Cardiac muscle cell (in vitro differentiated cells and primary cell): Measurements from ENCODE around the gene TAC3. TPM values are rescaled to one million over a fixed set of nuclear protein-coding genes. Genes with fewer than 3 reads are reported as not detected.

Experiments
- DNase-seq, 2 donors: peaks; one replicate each; pipeline versions ENCODE4 v3.0.0 to v3.0.0-alpha.2; 2010 to 2017; ENCODE audit warnings: low read depth in 1 of 2, low spot score in 1 of 2
- H3K27ac ChIP-seq: fragments of 200-600 bp; sonication (generic); 2 replicates; pipeline ENCODE4 v1.5.1; 2016
- H3K27me3 ChIP-seq: fragments of 200-600 bp; sonication (generic); 2 replicates; pipeline ENCODE4 v1.6.0; 2016; ENCODE audit warnings: control low read depth
- H3K36me3 ChIP-seq: fragments of 200-600 bp; sonication (generic); 2 replicates; pipeline ENCODE4 v1.5.1; 2016; ENCODE audit warnings: control low read depth
- H3K4me1 ChIP-seq: fragments of 200-600 bp; sonication (generic); 2 replicates; pipeline ENCODE4 v1.8.1; 2017; ENCODE audit warnings: low read depth, mild to moderate bottlenecking, mixed run types
- H3K4me3 ChIP-seq: fragments of 200-600 bp; sonication (generic); 2 replicates; pipeline ENCODE4 v1.5.1; 2016; ENCODE audit warnings: mild to moderate bottlenecking
- H3K9me3 ChIP-seq: fragments of 200-600 bp; sonication (generic); 2 replicates; pipeline ENCODE4 v1.5.1; 2017; ENCODE audit warnings: low read depth, mild to moderate bottlenecking, control low read depth
- CTCF ChIP-seq: IDR thresholded peaks from 2 replicates; pipeline ENCODE4 v1.5.1; 2012; ENCODE audit warnings: low read depth, mild to moderate bottlenecking, low read length
- polyA plus RNA-seq: library from polyadenylated mRNA; unstranded; fragments of >200 nt; fragmentation: Nextera tagmentation; extraction: Ambion mirVana; gene quantifications from 2 replicates; pipeline ENCODE4 v1.2.1, GENCODE V29; 2016
- total RNA-seq: library from RNA; depleted of rRNA; stranded (reverse); fragments of >200 nt; gene quantifications from 2 replicates; pipeline ENCODE4 v1.2.3, GENCODE V29; 2016

The TAC3 gene
- total and polyA plus RNA-seq, 2 experiments from 2014 or later: 3.5 to 5.7 TPM

- no peak overlapping the region for H3K4me3 ChIP-seq
- H3K9me3 ChIP-seq: no peaks in the 10 kb centered on the region
- H3K36me3 ChIP-seq: peaks cover 19% of the 10 kb centered on the region
- H3K27me3 ChIP-seq: no peaks in the 10 kb centered on the region
- peaks cover 3% of the 10 kb centered on the region for H3K4me1 ChIP-seq
- DNase-seq: no peak
- no peak for TF ChIP-seq CTCF
- H3K27ac ChIP-seq: no peak overlapping the region
Observed at GRCh38 chr12:56999456-56999855, 16.9 kb downstream of the TAC3 start.

GRCh38 chr12:56998981-56999380 is 17.3 kb downstream of the TAC3 start:
- H3K27ac ChIP-seq: no peak overlapping the region
- TF ChIP-seq CTCF: no peak
- H3K4me3 ChIP-seq: no peak overlapping the region
- no peaks in the 10 kb centered on the region for H3K27me3 ChIP-seq
- no peak for DNase-seq
- H3K4me1 ChIP-seq: peaks cover 3% of the 10 kb centered on the region
- peaks cover 19% of the 10 kb centered on the region for H3K36me3 ChIP-seq
- H3K9me3 ChIP-seq: no peaks in the 10 kb centered on the region

- no peak overlapping the region for H3K4me3 ChIP-seq
- peaks cover 3% of the 10 kb centered on the region for H3K4me1 ChIP-seq
- no peaks in the 10 kb centered on the region for H3K27me3 ChIP-seq
- no peak for TF ChIP-seq CTCF
- no peaks in the 10 kb centered on the region for H3K9me3 ChIP-seq
- H3K36me3 ChIP-seq: peaks cover 16% of the 10 kb centered on the region
- H3K27ac ChIP-seq: no peak overlapping the region
- no peak for DNase-seq
Observed at GRCh38 chr12:56998316-56998715, 18.0 kb downstream of the TAC3 start.

- no peak overlapping the region for H3K27ac ChIP-seq
- no peak for TF ChIP-seq CTCF
- H3K4me1 ChIP-seq: peaks cover 3% of the 10 kb centered on the region
- H3K4me3 ChIP-seq: no peak overlapping the region
- no peaks in the 10 kb centered on the region for H3K9me3 ChIP-seq
- no peak for DNase-seq
- H3K27me3 ChIP-seq: no peaks in the 10 kb centered on the region
- H3K36me3 ChIP-seq: peaks cover 10% of the 10 kb centered on the region
Observed at GRCh38 chr12:56996793-56997545, 19.4 kb downstream of the TAC3 start.

- Histone ChIP-seq H3K4me1 (no peaks in the 10 kb centered on the region), H3K36me3 (peaks cover 10% of the 10 kb centered on the region), H3K9me3 (no peaks in the 10 kb centered on the region), H3K4me3 (no peak overlapping the region), H3K27me3 (no peaks in the 10 kb centered on the region), H3K27ac (no peak overlapping the region)
- no peak for TF ChIP-seq CTCF
- DNase-seq: no peak
Observed at GRCh38 chr12:56995930-56996496, 20.3 kb downstream of the TAC3 start.
